Neural cell (in vitro differentiated cells): Measurements from ENCODE around the gene DYRK4. TPM values are rescaled to one million over a fixed set of nuclear protein-coding genes. Genes with fewer than 3 reads are reported as not detected.

ENCODE experiments used
- H2AFZ ChIP-seq: fragments of 200-600, 300-800 bp; sonication (generic), shearing (Covaris generic); 2 replicates; pipeline ENCODE4 v1.6.0; 2014; ENCODE audit warnings: low read depth, mild to moderate bottlenecking, antibody characterized with exemption, low read length, moderate library complexity
- H3F3A ChIP-seq: fragments of 200-600 bp; shearing (Covaris generic); 2 replicates; pipeline ENCODE4 v1.6.1; 2016; ENCODE audit warnings: mild to moderate bottlenecking, moderate library complexity, mixed read lengths, antibody characterized with exemption, low read length; ENCODE audit not compliant: insufficient read depth, poor library complexity, severe bottlenecking
- H3K27ac ChIP-seq: fragments of 200-600, 300-800 bp; sonication (generic), shearing (Covaris generic); 2 replicates; pipeline ENCODE4 v1.5.1; 2014; ENCODE audit warnings: mild to moderate bottlenecking, low read length, moderate library complexity
- H3K27me3 ChIP-seq: fragments of 300-800, 200-600 bp; sonication (generic), shearing (Covaris generic); 2 replicates; pipeline ENCODE4 v1.6.0; 2014; ENCODE audit warnings: mild to moderate bottlenecking, low read depth, low read length, moderate library complexity; ENCODE audit not compliant: insufficient read depth
- H3K36me3 ChIP-seq: fragments of 300-800, 200-600 bp; sonication (generic), shearing (Covaris generic); 2 replicates; pipeline ENCODE4 v1.5.1; 2014; ENCODE audit warnings: mild to moderate bottlenecking, antibody characterized with exemption, low read length, moderate library complexity; ENCODE audit not compliant: insufficient read depth
- H3K4me2 ChIP-seq: fragments of 300-800, 200-600 bp; sonication (generic), shearing (Covaris generic); 2 replicates; pipeline ENCODE4 v1.6.0; 2014; ENCODE audit warnings: mild to moderate bottlenecking, low read length
- H3K4me3 ChIP-seq: fragments of 300-800, 200-600 bp; sonication (generic), shearing (Covaris generic); 2 replicates; pipeline ENCODE4 v1.5.1; 2014; ENCODE audit warnings: mild to moderate bottlenecking, low read length, moderate library complexity
- H3K79me2 ChIP-seq: fragments of 200-600 bp; shearing (Covaris generic); replicated peaks from 2 replicates; pipeline ENCODE4 v1.6.0; 2014; ENCODE audit warnings: mild to moderate bottlenecking, low read length, moderate library complexity; ENCODE audit not compliant: insufficient read depth
- H3K9ac ChIP-seq: fragments of 300-800, 200-600 bp; sonication (generic), shearing (Covaris generic); 2 replicates; pipeline ENCODE4 v1.6.1; 2016; ENCODE audit warnings: mild to moderate bottlenecking, low read length, mixed read lengths
- H3K9me2 ChIP-seq: fragments of 200-600 bp; shearing (Covaris generic); 2 replicates; pipeline ENCODE4 v1.6.1; 2016; ENCODE audit warnings: mild to moderate bottlenecking, low read length, mixed read lengths; ENCODE audit not compliant: insufficient read depth
- H3K9me3 ChIP-seq: fragments of 200-600, 300-800 bp; sonication (generic), shearing (Covaris generic); 2 replicates; pipeline ENCODE4 v1.6.1; 2016; ENCODE audit warnings: mild to moderate bottlenecking, mixed run types, low read length, moderate library complexity, mixed read lengths
- H4K20me1 ChIP-seq: fragments of 200-600 bp; shearing (Covaris generic); 2 replicates; pipeline ENCODE4 v1.6.1; 2016; ENCODE audit warnings: mild to moderate bottlenecking, mixed run types; ENCODE audit not compliant: insufficient read depth
- EP300 ChIP-seq: fragments of 450-650 bp; conservative IDR thresholded peaks from 2 replicates; pipeline ENCODE4 v1.6.1; 2014; ENCODE audit warnings: antibody characterized with exemption, mild to moderate bottlenecking, moderate library complexity; ENCODE audit not compliant: poor library complexity, severe bottlenecking
- EZH2 ChIP-seq: fragments of 200-600, 300-800 bp; shearing (Covaris generic), sonication (generic); IDR thresholded peaks from 2 replicates; pipeline ENCODE4 v1.6.1; 2014; ENCODE audit warnings: antibody characterized with exemption, low read length, borderline replicate concordance, mild to moderate bottlenecking; ENCODE audit not compliant: insufficient read depth, poor library complexity, severe bottlenecking
- MXI1 ChIP-seq: fragments of 450-650 bp; conservative IDR thresholded peaks from 2 replicates; pipeline ENCODE4 v1.6.1; 2014; ENCODE audit warnings: antibody characterized with exemption, mild to moderate bottlenecking; ENCODE audit not compliant: poor library complexity, severe bottlenecking
- POLR2AphosphoS5 ChIP-seq: IDR thresholded peaks from 2 replicates; pipeline ENCODE4 v1.6.1; 2012
- RAD21 ChIP-seq: fragments of 450-650 bp; conservative IDR thresholded peaks from 2 replicates; pipeline ENCODE4 v1.6.1; 2014; ENCODE audit warnings: antibody characterized with exemption, mild to moderate bottlenecking, moderate library complexity
- SMC3 ChIP-seq: fragments of 450-650 bp; conservative IDR thresholded peaks from 2 replicates; pipeline ENCODE4 v1.6.1; 2014; ENCODE audit warnings: antibody characterized with exemption, mild to moderate bottlenecking, moderate library complexity; ENCODE audit not compliant: poor library complexity
- TAF1 ChIP-seq: IDR thresholded peaks from 2 replicates; pipeline ENCODE4 v1.6.1; 2012; ENCODE audit warnings: low read depth
- polyA plus RNA-seq: library from polyadenylated mRNA; depleted of rRNA; stranded (reverse); fragments of >200 nt; gene quantifications from 2 replicates; pipeline ENCODE4 v1.2.3, GENCODE V29; 2014
- TF ChIP-seq, protein P1 (sequence below): IDR thresholded peaks from 2 replicates; pipeline ENCODE4 v1.6.1; 2012; ENCODE audit warnings: borderline replicate concordance
- TF ChIP-seq, protein P2 (sequence below): fragments of 450-650 bp; IDR thresholded peaks from 2 replicates; pipeline ENCODE4 v1.5.1; 2014; ENCODE audit warnings: antibody characterized with exemption, mild to moderate bottlenecking, moderate library complexity; ENCODE audit not compliant: poor library complexity, severe bottlenecking

DYRK4 gene
- polyA plus RNA-seq, 1 donor from 2014 or later, result 13.2 TPM

DNA sequence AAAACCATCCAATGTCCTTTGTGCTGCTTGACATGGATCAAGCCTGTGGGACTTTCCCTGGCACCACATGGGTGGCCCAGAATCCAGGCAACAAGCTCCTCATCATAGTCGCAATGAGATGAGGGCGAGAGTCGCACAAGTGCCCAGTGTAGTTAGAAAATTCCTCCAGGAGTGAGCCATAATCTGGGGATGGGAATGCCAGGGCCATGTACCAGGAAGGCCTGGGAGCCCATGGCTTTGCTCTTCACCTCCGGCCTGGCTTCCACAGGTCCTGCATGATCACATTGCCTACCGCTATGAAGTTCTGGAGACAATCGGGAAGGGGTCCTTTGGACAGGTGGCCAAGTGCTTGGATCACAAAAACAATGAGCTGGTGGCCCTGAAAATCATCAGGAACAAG, 33.9 kb downstream of the DYRK4 start:
- H2AFZ ChIP-seq, result no peak overlapping the region
- H3K9me2 ChIP-seq, result no peaks in the 10 kb centered on the region
- no peaks in the 10 kb centered on the region for H3K9me3 ChIP-seq
- H3K27me3 ChIP-seq, result no peaks in the 10 kb centered on the region
- no peak overlapping the region for H3K27ac ChIP-seq
- H3K4me3 ChIP-seq, result no peak overlapping the region
- H3K36me3 ChIP-seq, result no peaks in the 10 kb centered on the region
- H3F3A ChIP-seq, result no peaks in the 10 kb centered on the region
- no peak overlapping the region for H3K9ac ChIP-seq
- TF ChIP-seq RAD21 (no peak), TAF1 (no peak), POLR2AphosphoS5 (no peak), MXI1 (no peak), EP300 (no peak)
- H3K79me2 ChIP-seq, result no peaks in the 10 kb centered on the region
- H4K20me1 ChIP-seq, result no peaks in the 10 kb centered on the region
- H3K4me2 ChIP-seq, result no peak overlapping the region

DNA sequence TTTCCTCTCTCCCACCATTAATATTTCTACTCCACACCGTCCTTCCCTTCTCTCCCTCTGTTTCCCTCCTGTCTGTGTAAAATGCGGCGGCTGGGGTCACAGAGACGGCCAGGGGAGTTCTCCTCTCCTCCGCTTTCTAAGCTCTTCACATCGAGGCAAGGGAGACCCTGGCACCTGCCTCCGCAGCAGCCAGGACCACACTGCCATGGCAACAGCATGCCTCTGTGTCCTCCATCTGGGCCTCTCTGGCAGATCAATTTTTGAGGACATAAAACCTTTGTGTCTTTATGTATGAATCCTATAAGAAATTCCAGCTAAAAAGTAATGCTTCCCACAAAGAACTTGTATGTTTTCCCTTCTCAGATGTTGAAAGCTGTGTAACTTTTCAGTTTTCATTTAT, 41.4 kb downstream of the DYRK4 start:
- no peak for TF ChIP-seq TAF1
- no peak for TF ChIP-seq EZH2
- TF ChIP-seq EP300, result no peak
- TF ChIP-seq, protein P1, sequence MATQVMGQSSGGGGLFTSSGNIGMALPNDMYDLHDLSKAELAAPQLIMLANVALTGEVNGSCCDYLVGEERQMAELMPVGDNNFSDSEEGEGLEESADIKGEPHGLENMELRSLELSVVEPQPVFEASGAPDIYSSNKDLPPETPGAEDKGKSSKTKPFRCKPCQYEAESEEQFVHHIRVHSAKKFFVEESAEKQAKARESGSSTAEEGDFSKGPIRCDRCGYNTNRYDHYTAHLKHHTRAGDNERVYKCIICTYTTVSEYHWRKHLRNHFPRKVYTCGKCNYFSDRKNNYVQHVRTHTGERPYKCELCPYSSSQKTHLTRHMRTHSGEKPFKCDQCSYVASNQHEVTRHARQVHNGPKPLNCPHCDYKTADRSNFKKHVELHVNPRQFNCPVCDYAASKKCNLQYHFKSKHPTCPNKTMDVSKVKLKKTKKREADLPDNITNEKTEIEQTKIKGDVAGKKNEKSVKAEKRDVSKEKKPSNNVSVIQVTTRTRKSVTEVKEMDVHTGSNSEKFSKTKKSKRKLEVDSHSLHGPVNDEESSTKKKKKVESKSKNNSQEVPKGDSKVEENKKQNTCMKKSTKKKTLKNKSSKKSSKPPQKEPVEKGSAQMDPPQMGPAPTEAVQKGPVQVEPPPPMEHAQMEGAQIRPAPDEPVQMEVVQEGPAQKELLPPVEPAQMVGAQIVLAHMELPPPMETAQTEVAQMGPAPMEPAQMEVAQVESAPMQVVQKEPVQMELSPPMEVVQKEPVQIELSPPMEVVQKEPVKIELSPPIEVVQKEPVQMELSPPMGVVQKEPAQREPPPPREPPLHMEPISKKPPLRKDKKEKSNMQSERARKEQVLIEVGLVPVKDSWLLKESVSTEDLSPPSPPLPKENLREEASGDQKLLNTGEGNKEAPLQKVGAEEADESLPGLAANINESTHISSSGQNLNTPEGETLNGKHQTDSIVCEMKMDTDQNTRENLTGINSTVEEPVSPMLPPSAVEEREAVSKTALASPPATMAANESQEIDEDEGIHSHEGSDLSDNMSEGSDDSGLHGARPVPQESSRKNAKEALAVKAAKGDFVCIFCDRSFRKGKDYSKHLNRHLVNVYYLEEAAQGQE, result no peak
- no peak for TF ChIP-seq SMC3
- TF ChIP-seq, protein P2, sequence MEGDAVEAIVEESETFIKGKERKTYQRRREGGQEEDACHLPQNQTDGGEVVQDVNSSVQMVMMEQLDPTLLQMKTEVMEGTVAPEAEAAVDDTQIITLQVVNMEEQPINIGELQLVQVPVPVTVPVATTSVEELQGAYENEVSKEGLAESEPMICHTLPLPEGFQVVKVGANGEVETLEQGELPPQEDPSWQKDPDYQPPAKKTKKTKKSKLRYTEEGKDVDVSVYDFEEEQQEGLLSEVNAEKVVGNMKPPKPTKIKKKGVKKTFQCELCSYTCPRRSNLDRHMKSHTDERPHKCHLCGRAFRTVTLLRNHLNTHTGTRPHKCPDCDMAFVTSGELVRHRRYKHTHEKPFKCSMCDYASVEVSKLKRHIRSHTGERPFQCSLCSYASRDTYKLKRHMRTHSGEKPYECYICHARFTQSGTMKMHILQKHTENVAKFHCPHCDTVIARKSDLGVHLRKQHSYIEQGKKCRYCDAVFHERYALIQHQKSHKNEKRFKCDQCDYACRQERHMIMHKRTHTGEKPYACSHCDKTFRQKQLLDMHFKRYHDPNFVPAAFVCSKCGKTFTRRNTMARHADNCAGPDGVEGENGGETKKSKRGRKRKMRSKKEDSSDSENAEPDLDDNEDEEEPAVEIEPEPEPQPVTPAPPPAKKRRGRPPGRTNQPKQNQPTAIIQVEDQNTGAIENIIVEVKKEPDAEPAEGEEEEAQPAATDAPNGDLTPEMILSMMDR, result no peak
- TF ChIP-seq MXI1, result no peak
- no peak for TF ChIP-seq POLR2AphosphoS5
- no peak for TF ChIP-seq RAD21
- Histone ChIP-seq H2AFZ (no peak overlapping the region), H4K20me1 (no peaks in the 10 kb centered on the region), H3K36me3 (no peaks in the 10 kb centered on the region), H3K4me3 (no peak overlapping the region), H3F3A (no peaks in the 10 kb centered on the region), H3K4me2 (no peak overlapping the region), H3K27me3 (no peaks in the 10 kb centered on the region), H3K9ac (no peak overlapping the region), H3K79me2 (peaks cover 4% of the 10 kb centered on the region), H3K27ac (no peak overlapping the region), H3K9me2 (no peaks in the 10 kb centered on the region), H3K9me3 (no peaks in the 10 kb centered on the region)
